HUDEP-2 (cell line): ENCODE results near the gene KIR3DL1.
"Not testable (repeated sequence)": the region's sequence is repeated elsewhere in the genome, so short reads cannot be mapped to it uniquely, and the experiment has no call there.

Source experiments
- DNase-seq, 76 experiments: peaks; one replicate each; lab custom pipeline; 2025; ENCODE audit not compliant: unreplicated experiment in 76 of 76; lab: John Stamatoyannopoulos, UW

Gene KIR3DL1

DNA sequence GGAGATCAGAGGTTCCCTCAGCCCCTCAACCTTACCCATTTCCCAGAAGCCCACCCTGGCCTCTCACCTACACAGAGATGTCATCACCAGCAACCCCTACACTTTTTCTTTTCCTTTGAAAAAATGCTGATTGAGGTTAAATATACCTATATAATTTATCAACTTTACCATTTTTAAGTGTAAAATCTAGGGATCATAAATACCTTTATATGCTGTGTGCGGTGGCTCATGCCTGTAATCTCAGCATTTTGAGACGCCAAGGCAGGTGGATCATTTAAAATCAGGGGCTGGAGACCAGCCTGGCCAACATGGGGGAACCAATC lies 9.8 kb upstream of the KIR3DL1 start:
- DNase-seq, result no peak

- not testable (repeated sequence) for DNase-seq
Measured at GRCh38 chr19:54814571-54814970, 1.7 kb upstream of the KIR3DL1 start.

DNA sequence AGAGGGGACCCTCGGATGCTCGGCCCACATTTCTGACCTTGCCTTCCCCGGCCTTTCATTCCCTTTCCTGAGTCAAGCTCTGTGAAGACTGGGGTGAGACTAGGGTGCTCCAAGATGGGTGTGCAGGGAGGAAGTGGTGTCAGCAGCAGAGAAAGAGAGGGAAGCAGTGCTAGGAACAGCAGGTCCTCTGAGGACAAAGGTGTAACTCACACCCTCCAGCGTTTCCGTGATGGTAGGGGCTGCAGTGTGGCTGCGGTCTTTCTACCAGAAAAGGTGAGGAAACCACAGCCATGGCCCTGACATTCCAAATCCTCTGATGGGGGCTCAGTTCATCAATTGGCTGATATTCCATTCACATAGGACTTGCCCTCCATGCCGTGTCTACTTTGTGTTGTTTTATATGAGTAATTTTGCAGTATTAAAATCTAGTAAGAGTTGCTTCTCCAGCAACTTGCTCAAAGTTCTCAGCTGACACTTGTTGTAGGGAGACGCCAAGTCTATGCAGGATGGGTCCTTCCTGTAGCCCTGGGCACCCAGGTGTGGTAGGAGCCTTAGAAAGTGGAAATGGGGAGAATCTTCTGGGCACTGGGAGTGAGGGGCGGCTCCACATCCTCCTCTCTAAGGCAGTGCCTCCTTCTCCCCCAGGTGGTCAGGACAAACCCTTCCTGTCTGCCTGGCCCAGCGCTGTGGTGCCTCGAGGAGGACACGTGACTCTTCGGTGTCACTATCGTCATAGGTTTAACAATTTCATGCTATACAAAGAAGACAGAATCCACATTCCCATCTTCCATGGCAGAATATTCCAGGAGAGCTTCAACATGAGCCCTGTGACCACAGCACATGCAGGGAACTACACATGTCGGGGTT lies 1.6 kb downstream of the KIR3DL1 start:
- no peak for DNase-seq

DNA sequence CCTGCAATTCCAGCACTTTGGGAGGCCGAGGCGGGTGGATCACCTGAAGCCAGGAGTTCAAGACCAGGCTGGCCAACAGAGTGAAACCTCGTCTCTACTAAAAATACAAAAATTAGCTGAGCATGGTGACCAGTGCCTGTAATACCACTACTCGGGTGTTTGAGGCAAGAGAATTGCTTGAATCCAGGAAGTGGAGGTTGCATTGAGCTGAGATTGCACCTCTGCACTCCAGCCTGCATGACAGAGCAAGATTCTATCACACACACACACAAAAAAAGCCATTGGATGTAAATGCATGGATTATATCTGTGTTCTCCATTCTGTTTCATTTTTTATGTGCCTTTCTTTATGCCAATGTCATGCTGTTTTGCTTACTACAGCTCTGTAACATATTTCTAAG lies 8.1 kb downstream of the KIR3DL1 start:
- DNase-seq, result not testable (repeated sequence)

- DNase-seq, result not testable (repeated sequence)
Measured at GRCh38 chr19:54825326-54825725, 9.1 kb downstream of the KIR3DL1 start.

GRCh38 chr19:54828064-54828463 lies 11.8 kb downstream of the KIR3DL1 start:
- DNase-seq, result not testable (repeated sequence)

- not testable (repeated sequence) for DNase-seq
Measured at GRCh38 chr19:54832496-54832895, 16.2 kb downstream of the KIR3DL1 start, which contains the start of gene KIR2DS4. Gene KIR2DS4 (plus strand): TSS chr19:54832676.

DNA sequence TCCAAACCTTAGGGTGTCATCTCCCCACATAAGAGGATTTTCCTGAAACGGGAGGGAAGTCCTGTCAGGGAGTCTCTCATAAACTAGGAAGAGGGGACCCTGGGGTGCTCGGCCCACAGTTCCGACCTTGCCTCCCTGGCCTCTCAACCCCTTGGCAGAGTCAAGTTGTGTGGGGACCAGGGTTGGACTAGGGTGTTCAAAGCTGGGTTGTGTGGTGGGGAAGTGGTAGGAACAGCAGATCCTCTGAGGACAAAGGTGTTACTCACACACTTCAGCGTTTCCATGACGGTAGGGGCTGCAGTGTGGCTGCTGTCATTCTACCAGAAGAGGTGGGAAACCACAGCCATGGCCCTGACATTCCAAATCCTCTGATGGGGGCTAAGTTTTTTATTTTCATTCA lies 18.9 kb downstream of the KIR3DL1 start:
- not testable (repeated sequence) for DNase-seq

DNA sequence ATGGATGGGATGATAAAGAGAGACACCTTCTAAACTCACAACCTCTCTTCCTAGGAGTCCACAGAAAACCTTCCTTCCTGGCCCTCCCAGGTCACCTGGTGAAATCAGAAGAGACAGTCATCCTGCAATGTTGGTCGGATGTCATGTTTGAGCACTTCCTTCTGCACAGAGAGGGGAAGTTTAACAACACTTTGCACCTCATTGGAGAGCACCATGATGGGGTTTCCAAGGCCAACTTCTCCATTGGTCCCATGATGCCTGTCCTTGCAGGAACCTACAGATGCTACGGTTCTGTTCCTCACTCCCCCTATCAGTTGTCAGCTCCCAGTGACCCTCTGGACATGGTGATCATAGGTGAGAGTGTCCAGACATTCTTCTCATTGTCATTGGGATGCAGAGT lies 21.3 kb downstream of the KIR3DL1 start:
- not testable (repeated sequence) for DNase-seq

GRCh38 chr19:54843171-54843570 lies 26.9 kb downstream of the KIR3DL1 start:
- DNase-seq, result not testable (repeated sequence)

DNA sequence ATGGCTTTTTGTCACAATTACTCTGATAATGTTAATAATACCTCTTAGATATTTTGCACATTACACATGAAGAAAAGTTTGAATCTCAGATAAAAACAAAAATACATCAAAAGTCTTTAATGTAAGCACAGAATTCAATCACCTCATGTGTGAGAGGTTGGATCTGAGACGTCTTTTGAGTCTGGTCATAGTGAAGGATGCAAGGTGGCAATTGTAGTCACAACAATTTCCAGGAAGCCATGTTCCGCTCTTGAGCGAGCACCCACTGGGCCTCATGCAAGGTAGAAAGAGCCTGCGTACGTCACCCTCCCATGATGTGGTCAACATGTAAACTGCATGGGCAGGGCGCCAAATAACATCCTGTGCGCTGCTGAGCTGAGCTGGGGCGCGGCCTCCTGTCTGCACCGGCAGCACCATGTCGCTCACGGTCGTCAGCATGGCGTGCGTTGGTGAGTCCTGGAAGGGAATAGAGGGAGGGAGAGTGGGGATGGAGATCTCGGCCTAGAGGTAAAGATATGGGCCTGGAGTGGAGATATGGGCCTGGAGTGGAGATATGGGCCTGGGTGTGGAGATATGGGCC lies 33.9 kb downstream of the KIR3DL1 start, which contains the start of gene KIR3DL2:
KIR3DL2 (plus strand) TSS at position 383 of the 580 bp plus-strand sequence; CDS start at position 416, 33 bp downstream.
- DNase-seq, result not testable (repeated sequence)

DNA sequence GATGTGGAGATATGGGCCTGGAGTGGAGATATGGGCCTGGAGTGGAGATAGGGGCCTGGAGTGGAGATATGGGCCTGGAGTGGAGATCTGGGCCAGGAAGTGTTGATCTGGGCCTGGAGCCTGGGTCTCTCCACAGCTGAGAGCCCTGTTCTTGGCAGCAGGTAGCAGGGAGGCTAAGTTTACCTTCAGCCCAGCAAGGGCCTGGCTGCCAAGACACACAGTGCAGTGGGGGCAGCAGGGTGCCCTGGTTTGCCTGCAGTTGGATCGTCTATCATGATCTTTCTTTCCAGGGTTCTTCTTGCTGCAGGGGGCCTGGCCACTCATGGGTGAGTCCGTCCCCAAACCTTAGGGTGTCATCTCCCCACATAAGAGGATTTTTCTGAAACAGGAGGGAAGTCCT lies 34.7 kb downstream of the KIR3DL1 start:
- no peak for DNase-seq

DNA sequence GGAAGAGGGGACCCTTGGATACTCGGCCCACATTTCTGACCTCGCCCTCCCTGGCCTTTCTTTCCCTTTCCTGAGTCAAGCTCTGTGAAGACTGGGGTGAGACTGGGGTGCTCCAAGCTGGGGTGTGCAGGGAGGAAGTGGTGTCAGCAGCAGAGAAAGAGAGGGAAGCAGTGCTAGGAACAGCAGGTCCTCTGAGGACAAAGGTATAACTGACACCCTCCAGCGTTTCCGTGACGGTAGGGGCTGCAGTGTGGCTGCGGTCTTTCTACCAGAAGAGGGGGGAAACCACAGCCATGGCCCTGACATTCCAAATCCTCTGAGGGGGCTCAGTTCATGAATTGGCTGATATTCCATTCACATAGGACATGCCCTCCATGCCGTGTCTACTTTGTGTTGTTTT lies 35.1 kb downstream of the KIR3DL1 start:
- no peak for DNase-seq

DNA sequence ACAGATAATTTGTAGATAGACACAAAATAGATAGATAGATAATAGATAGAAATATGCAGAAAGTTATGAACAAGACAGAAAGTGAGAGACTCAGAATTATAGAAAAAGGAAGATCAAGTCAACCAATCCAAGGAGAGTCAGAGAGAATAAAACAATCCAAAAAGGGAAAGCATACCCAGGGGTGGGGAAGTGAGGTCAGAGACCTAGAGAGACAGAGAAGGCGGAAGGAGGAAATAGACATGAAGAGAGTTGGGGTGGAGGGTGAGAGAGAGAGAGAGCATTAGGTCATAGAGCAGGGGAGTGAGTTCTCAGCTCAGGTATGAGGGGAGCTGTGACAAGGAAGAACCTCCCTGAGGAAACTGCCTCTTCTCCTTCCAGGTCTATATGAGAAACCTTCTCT lies 39.0 kb downstream of the KIR3DL1 start:
- DNase-seq, result not testable (repeated sequence)

GRCh38 chr19:54858476-54858875 lies 42.2 kb downstream of the KIR3DL1 start:
- not testable (repeated sequence) for DNase-seq

GRCh38 chr19:54859421-54859820 lies 43.2 kb downstream of the KIR3DL1 start:
- not testable (repeated sequence) for DNase-seq

GRCh38 chr19:54863459-54863858 lies 47.2 kb downstream of the KIR3DL1 start:
- DNase-seq, result not testable (repeated sequence)

- DNase-seq, result no peak
Measured at GRCh38 chr19:54871696-54872095, 55.4 kb downstream of the KIR3DL1 start.

DNA sequence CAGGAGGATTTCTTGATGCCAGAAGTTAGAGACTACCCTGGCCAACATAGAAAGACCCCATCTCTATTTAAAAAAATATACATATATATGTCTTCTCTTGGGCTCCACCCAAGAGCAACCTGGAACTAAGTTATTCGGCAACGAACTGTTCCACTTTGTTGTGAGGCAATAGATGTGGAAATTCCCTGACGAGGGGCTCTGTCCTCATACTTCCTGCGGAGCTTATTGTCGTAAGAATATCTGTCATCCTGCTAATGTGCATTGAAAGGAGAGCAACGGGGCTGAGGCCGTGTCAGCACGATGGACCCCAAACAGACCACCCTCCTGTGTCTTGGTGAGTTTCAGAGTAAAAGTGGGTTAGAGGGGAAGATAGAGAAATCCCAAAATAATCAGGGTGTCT lies 57.7 kb downstream of the KIR3DL1 start, which contains the start of gene FCAR:
FCAR (plus strand) TSS at position 246 of the 400 bp plus-strand sequence; CDS start at position 301, 55 bp downstream.
- DNase-seq, result no peak

DNA sequence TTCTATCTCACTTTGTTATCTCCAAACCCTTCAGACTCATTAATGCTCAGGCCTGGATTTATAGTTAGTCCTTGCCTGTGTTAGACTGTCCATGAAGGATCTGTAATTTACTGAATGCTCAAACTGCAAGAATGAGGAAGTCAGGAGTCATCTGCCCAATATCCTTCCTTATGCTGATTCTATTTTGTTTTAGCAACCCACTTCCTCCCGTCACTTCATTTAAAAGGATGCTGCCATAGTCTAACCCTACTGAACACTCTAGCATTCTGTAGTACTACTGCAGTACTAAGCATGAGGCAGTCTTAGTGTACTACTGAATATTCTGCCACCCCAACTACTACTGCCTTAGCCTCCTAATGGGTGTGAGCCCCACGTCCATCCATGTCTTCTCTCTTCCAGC lies 59.2 kb downstream of the KIR3DL1 start:
- DNase-seq, result no peak

- no peak for DNase-seq
Measured at GRCh38 chr19:54877471-54877870, 61.2 kb downstream of the KIR3DL1 start.
